ENCODE results near the gene ANTXRL.
"Not testable (repeated sequence)": the region's sequence is repeated elsewhere in the genome, so short reads cannot be mapped to it uniquely, and the experiment has no call there.

The ANTXRL gene

GRCh38 chr10:46286991-46287693 is at the start of gene ANTXRL:
Gene ANTXRL, plus strand, starts transcription at chr10:46286997. Its CDS starts 266 bp downstream, at chr10:46287263.
- DNase-seq (ENCODE audit: low read depth, low spot score): no peak

- DNase-seq (ENCODE audit: low read depth, low spot score): no peak
Observed at GRCh38 chr10:46237815-46238510, 48.8 kb upstream of the ANTXRL start.

DNA sequence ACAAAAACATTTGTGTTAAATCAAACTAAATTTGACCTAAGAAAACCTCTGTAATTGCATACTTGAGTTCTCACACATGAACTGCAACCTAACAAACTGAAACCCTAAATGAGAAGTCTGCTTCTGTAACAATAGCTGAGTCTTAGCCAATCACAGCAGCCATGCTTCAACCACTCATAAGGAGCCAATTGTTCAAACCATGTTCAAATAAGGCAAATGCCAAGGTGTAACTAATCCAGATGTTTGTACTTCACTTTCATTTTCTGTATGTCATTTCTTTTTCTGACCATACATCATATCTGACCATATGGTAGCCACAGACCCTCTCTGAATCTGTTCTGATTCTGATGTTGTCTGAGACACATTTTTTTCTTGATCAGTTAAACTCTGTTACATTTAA is 47.5 kb upstream of the ANTXRL start:
- no peak for DNase-seq (ENCODE audit: low read depth, low spot score)

- DNase-seq (ENCODE audit: low read depth, low spot score): no peak
Observed at GRCh38 chr10:46239993-46240683, 46.7 kb upstream of the ANTXRL start.

- DNase-seq (ENCODE audit: low read depth, low spot score): no peak
Observed at GRCh38 chr10:46240684-46241565, 45.9 kb upstream of the ANTXRL start.

DNA sequence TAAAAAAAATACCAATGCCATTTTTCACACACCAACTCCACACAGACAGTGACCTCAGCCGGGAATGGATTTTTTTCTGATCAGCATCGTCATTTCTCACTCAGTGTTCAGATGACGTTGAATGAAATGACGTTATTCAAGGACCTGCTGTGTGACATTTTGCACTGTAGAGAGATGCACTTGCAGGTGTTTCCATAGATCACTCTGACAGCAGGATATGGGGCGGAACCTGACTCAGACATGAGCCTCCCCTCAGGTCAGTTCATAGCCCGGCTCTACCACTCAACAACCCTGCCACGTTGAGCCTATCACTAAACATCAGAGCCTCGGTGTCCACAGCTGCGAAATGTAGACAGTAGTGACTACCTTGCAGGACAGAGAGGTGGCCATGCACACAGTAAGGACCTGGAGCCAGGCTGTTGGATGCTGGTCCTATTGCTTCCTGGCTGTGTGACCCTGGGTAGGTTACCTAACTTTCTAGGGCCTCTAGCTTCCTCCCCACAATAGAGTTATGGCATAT is 41.4 kb upstream of the ANTXRL start:
- DNase-seq (ENCODE audit: low read depth, low spot score): no peak

- not testable (repeated sequence) for DNase-seq (ENCODE audit: low read depth, low spot score)
Observed at GRCh38 chr10:46246400-46247180, 40.2 kb upstream of the ANTXRL start.

- no peak for DNase-seq (ENCODE audit: low read depth, low spot score)
Observed at GRCh38 chr10:46247181-46247475, 39.7 kb upstream of the ANTXRL start.

DNA sequence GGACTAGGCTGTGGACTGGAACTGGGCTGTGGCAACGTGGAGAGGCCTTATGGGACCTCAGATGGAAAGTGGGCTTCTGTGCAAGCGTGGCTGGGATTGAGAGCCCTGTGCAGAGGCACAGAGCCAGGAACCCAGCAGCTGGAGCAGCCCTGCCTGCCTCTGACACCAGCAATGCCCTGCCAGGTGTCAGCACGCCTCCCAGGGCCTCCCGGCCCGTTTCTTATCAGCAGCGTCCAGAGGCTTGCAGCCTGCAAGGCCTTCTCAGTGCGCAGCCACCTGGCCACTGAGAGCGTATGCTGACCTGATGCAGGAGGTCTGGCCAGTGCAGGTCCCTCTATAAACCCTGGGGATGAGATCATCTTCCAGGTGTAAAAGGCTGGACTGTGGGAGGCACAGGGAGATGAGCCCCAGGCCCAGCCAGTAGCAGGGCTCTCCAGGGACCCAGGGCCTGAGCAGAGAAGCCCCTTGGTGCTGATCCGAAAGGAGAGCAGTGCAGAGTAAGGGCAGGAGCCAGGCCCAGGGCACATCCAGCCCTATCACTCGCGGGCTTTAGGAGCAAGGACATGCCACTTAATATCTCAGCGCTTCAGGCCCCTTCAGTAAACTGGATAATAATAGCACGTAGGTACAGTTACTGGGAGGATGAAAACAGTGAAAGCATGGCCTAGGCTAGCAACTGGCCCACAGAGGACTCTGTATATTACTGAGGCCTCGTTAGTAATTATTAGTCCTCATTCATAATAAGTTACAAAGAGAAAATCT is 38.8 kb upstream of the ANTXRL start:
- no peak for DNase-seq (ENCODE audit: low read depth, low spot score)

GRCh38 chr10:46248651-46249146 is 38.1 kb upstream of the ANTXRL start:
- DNase-seq (ENCODE audit: low read depth, low spot score): no peak

GRCh38 chr10:46249617-46250344 is 37.0 kb upstream of the ANTXRL start:
- DNase-seq (ENCODE audit: low read depth, low spot score): not testable (repeated sequence)

DNA sequence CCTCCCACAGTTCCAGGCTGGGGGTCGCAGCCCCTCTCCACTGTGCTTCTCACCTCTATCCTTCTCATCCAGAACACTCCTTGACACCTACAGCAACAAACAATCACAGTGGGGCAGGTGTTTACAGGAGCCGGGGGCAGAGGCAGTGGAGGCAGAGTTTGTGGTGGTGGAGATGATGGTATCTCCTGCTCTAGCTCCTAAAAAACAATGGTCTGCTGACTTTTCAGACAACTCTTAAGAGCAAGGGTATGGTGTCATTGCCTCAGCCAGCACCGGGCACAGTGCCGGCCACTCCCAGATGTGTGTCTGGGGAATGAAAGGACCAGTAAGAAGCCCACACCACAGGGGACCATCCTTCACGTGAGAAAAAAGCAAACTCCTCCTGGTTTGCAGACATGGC is 36.3 kb upstream of the ANTXRL start:
- DNase-seq (ENCODE audit: low read depth, low spot score): no peak

DNA sequence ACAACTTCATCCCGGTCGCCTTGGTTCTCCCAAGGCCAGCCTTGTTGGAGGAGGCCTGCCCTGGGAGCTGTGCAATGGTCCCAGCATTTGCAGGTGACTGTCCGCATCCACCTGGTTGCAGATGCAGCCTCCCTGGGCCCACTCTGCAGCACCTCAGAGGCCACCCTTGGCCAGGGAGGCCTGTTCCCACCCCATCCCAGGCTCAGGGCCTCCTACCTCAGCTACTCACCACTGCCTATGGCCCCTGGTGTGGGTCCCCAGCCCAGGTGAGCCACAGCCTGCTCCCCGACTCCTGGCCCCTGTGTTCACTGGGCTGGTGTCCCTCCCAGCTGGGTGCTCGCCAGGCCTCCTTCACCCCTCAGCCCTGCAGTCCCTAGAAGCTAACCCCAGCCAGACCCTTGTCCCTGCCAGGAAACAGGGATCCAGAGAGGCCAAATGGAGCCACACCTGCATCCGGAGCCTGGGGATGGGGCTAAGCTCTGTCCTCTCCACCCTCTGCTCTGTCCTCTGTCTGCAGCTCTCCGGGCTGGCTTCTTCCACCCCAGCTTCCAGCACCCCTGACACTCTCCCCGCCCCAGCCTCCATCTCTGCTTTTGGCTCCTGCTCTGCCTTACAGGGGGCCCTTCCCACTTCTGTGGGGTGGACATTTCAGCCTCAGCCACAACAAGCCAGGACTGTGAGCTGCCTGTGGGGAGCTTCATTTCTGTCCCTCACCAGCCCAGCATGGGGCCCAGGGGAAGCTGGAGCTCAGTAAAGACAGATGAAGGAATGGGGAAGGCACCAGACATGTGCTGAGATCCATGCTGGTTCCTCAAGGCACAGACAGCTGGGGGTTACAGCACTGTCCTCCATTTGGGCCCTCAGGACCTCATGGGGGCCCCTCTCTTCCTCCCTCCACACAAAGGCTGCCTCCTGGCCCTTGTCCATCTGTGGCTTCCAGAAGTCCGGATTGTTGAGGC is 35.6 kb upstream of the ANTXRL start:
- no peak for DNase-seq (ENCODE audit: low read depth, low spot score)

- DNase-seq (ENCODE audit: low read depth, low spot score): no peak
Observed at GRCh38 chr10:46251857-46252847, 34.6 kb upstream of the ANTXRL start.

DNA sequence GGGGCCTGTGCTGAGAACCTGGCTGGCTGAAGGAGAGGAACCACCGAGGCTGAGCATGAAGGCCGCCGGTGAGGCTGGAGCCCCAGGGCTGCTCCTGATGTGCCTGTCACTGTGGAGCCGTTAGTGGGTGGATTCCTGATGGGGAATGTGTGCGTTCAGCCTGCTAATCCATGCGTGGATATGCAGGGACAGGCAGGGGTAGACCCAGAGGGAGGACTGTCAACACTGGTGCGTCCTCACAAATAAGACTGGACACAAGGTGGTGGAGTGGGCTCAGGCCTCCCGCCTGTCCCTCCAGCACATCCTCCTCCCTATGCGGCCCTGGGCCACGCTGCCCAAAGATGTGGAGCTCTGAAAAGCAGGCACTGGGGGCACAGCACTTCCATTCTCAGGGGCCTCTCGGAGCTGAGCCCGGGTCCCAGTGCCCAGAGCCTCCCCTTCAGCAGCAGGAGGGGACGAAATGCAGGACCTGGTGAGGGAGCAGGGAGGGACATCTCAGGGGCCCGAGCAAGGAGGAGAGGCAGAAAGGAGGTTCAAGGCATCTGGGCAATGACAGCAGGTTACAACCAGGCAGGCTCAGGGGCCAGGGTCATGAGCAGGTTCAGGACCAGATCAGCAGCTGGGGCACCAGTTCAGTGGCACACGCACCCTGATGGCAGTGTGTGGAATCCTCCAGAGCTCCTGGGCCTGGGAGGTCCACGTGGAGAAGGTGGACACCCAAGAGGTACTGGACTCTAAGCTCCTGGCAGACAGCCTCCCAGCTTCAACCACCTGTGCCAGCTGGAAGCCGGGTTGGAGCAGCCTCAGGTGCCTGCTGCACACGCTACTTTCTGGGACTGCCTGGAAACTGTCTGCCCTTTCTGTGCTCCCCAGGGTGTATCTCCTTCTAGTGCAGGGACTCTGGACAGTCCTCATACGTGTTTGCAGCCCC is 33.5 kb upstream of the ANTXRL start:
- no peak for DNase-seq (ENCODE audit: low read depth, low spot score)

- no peak for DNase-seq (ENCODE audit: low read depth, low spot score)
Observed at GRCh38 chr10:46254007-46254383, 32.8 kb upstream of the ANTXRL start.

Measured in iPS DF 19.7 (cell line).